Measurements from ENCODE around the gene PLA2G2C.

The PLA2G2C gene

GRCh38 chr1:20141001-20141400 lies 45.3 kb downstream of the PLA2G2C start:
- Histone ChIP-seq H3K4me3 (ENCODE audit: low read depth, low read length) (no peak overlapping the region), H3K9ac (no peak overlapping the region), H3K79me2 (no peaks in the 10 kb centered on the region), H3K9me3 (ENCODE audit: control insufficient read depth, low read length) (no peaks in the 10 kb centered on the region), H3K4me2 (ENCODE audit: low read length) (no peak overlapping the region), H3K4me1 (no peaks in the 10 kb centered on the region), H3K27me3 (ENCODE audit: control insufficient read depth, insufficient read depth, low read length) (no peaks in the 10 kb centered on the region), H3K27ac (no peak overlapping the region), H3K36me3 (ENCODE audit: control insufficient read depth, insufficient read depth, low read length) (no peaks in the 10 kb centered on the region), H2AFZ (no peak overlapping the region)
- TF ChIP-seq CTCF (IDR thresholded peaks at IDR 0.05), result no peak

- H3K9ac ChIP-seq, result no peak overlapping the region
- H3K4me2 ChIP-seq (ENCODE audit: low read length), result no peak overlapping the region
- no peak for TF ChIP-seq CTCF (IDR thresholded peaks at IDR 0.05)
- H3K4me3 ChIP-seq (ENCODE audit: low read depth, low read length), result no peak overlapping the region
- no peaks in the 10 kb centered on the region for H3K4me1 ChIP-seq
- no peaks in the 10 kb centered on the region for H3K9me3 ChIP-seq (ENCODE audit: control insufficient read depth, low read length)
- H3K27ac ChIP-seq, result no peak overlapping the region
- H2AFZ ChIP-seq, result no peak overlapping the region
- no peaks in the 10 kb centered on the region for H3K36me3 ChIP-seq (ENCODE audit: control insufficient read depth, insufficient read depth, low read length)
- no peaks in the 10 kb centered on the region for H3K27me3 ChIP-seq (ENCODE audit: control insufficient read depth, insufficient read depth, low read length)
- H3K79me2 ChIP-seq, result no peaks in the 10 kb centered on the region
Measured at GRCh38 chr1:20139776-20140612, 46.3 kb downstream of the PLA2G2C start.

GRCh38 chr1:20138961-20139550 lies 47.3 kb downstream of the PLA2G2C start, which contains the start of gene PLA2G2F:
Gene PLA2G2F, plus strand, starts transcription at chr1:20139323. Its CDS starts 105 bp downstream, at chr1:20139428.
- Histone ChIP-seq H3K9ac (no peak within 1 kb of the TSS), H3K27me3 (ENCODE audit: control insufficient read depth, insufficient read depth, low read length) (no peaks in the 10 kb centered on the region), H3K4me3 (ENCODE audit: low read depth, low read length) (no peak within 1 kb of the TSS), H3K36me3 (ENCODE audit: control insufficient read depth, insufficient read depth, low read length) (no peaks in the 10 kb centered on the region), H2AFZ (no peak within 1 kb of the TSS), H3K79me2 (no peaks in the 10 kb centered on the region), H3K9me3 (ENCODE audit: control insufficient read depth, low read length) (no peaks in the 10 kb centered on the region), H3K4me1 (no peaks in the 10 kb centered on the region), H3K27ac (no peak within 1 kb of the TSS), H3K4me2 (ENCODE audit: low read length) (no peak within 1 kb of the TSS)
- TF ChIP-seq CTCF (IDR thresholded peaks at IDR 0.05), result no peak

- H3K4me2 ChIP-seq (ENCODE audit: low read length), result no peak overlapping the region
Measured at GRCh38 chr1:20138346-20138745, 48.0 kb downstream of the PLA2G2C start.

More at GRCh38 chr1:20138346-20138745, 48.0 kb downstream of the PLA2G2C start:
- Histone ChIP-seq H3K36me3 (ENCODE audit: control insufficient read depth, insufficient read depth, low read length) (no peaks in the 10 kb centered on the region), H3K9me3 (ENCODE audit: control insufficient read depth, low read length) (no peaks in the 10 kb centered on the region), H3K27ac (no peak overlapping the region), H3K4me1 (no peaks in the 10 kb centered on the region), H3K4me3 (ENCODE audit: low read depth, low read length) (no peak overlapping the region), H3K9ac (no peak overlapping the region), H3K79me2 (no peaks in the 10 kb centered on the region), H3K27me3 (ENCODE audit: control insufficient read depth, insufficient read depth, low read length) (no peaks in the 10 kb centered on the region), H2AFZ (no peak overlapping the region)
- no peak for TF ChIP-seq CTCF (IDR thresholded peaks at IDR 0.05)
